NCI-H460 (cell line): Measurements from ENCODE around the gene IST1. TPM values are rescaled to one million over a fixed set of nuclear protein-coding genes. Genes with fewer than 3 reads are reported as not detected.

ENCODE experiments used
- DNase-seq: peaks from one replicate; pipeline ENCODE4 v3.0.0-alpha.2; 2016; ENCODE audit warnings: low read depth; ENCODE audit errors: extremely low read depth
- total RNA-seq: library from RNA; depleted of rRNA; stranded (reverse); fragments of >200 nt; shearing (Covaris generic); gene quantifications from 2 replicates; pipeline ENCODE4 v1.2.3, GENCODE V29; 2014

Gene IST1
- total RNA-seq, 1 experiment from 2014 or later: 138 TPM

DNA sequence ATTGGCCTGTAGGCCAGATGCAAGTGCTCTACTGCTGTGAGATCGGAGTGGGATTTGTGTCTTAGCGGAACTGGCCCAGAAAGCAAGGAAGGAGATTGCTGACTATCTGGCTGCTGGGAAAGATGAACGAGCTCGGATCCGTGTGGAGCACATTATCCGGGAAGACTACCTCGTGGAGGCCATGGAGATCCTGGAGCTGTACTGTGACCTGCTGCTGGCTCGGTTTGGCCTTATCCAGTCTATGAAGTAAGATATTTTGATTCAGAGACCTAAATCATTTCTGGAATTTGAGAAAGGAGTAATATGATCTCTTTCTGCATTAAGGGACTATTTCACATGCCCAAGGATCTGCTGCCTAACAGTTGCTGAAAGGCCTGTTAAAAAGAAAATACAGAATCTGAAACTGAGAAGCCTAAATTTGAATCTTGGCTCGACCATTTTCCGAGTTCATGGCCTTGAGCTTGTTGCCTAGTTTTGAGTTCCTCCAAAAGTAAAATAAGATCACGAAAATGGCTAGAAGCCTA is 21.1 kb downstream of the IST1 start:
- no peak for DNase-seq

GRCh38 chr16:71917900-71918299 is 22.6 kb downstream of the IST1 start:
- no peak for DNase-seq

DNA sequence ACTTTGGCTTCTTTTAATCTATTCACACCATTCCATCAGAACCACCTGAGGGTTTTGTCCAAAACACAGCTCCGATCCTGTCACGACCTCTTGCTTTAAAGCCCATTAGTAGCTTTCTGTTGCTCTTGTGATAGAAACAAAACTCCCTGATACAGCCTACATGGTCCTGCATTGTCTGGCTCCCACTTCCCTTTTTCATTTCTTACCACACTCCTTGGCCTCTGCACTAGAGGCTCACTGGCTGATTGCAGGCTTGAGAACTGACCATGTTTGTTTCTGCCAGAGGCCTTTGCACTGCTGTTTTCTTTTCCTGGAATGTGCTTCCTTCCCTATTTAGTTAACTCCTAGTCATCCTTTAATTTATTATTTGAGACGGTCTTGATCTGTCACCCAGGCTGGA is 23.7 kb downstream of the IST1 start:
- DNase-seq: no peak

- no peak for DNase-seq
These were observed 25.3 kb downstream of the IST1 start for GRCh38 chr16:71920658-71921057.

GRCh38 chr16:71923941-71924690 is 28.8 kb downstream of the IST1 start:
- no peak for DNase-seq

- DNase-seq: no peak
These were observed 29.4 kb downstream of the IST1 start for GRCh38 chr16:71924710-71925109.

GRCh38 chr16:71927383-71927782 is 32.1 kb downstream of the IST1 start:
- no peak for DNase-seq

GRCh38 chr16:71927787-71928186 is 32.5 kb downstream of the IST1 start:
- DNase-seq: no peak

- DNase-seq: no peak
These were observed 33.7 kb downstream of the IST1 start for GRCh38 chr16:71929048-71929447.

DNA sequence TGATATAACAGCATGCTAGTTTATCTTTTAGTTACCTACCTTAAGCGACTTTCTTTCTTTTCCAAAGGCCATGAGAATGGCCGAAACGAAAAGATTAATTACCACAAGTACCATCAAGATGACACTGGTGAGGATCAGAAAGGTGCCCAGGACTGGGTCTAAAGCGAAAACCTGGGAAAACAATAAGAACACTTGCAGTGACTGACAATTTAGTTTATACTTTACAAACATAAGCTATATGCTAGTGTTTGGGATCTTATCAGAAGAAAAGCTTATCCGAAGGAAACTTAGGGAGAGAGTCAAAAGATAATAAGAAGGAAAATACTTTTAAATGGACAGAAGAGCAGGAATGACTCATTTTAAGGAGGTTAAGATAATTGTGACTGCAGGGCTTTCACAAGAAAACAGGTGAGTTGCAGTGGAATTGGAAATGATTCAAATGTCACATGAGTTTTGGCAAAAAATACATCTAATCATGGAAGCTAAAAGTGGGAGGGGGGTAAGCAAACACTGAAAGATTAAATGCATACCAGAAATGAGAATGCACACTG is 34.8 kb downstream of the IST1 start:
- no peak for DNase-seq

- DNase-seq: no peak
These were observed 35.7 kb downstream of the IST1 start for GRCh38 chr16:71931001-71931400.

GRCh38 chr16:71931599-71931998 is 36.3 kb downstream of the IST1 start:
- DNase-seq: no peak

- DNase-seq: no peak
These were observed 37.7 kb downstream of the IST1 start for GRCh38 chr16:71933017-71933416.

DNA sequence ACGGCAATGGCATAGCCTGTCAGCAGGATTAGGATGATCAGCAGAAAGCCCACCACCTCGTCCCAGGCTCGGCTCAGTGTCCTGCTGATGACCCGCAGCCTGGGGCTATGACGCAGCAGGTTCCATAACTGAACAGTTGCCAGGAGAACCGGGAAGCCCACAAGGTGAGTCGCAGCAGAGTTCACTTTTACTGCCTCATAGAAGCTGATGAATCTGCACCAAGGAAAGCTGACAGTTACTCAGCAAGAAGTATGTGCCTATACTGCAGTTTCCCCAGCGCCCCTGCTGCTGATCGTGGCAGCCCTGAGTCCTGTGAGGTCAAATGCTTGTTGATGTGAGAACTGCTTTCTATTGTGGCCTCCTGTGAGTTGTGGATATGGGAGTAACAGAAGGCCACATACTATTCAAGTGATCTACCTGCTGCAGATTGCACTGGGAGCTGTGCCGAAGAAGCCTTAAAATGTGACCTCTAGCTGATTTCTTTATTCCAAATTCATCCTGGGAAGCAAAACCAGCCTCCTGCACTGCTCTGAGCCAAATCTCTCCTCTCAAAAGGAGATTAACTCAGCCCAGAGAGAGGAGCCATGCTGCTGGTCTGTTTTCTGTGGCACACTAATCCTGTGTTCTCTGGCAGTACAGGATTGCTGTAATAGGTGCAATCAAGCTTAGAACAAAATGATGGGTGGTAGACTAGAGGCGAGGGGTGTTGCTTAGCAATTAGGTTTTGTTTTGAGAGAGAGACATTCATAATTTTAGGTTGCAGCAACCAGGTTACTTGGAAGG is 38.8 kb downstream of the IST1 start:
- no peak for DNase-seq

- no peak for DNase-seq
These were observed 42.7 kb downstream of the IST1 start for GRCh38 chr16:71937868-71938510.

GRCh38 chr16:71943887-71944286 is 48.6 kb downstream of the IST1 start:
- DNase-seq: no peak

DNA sequence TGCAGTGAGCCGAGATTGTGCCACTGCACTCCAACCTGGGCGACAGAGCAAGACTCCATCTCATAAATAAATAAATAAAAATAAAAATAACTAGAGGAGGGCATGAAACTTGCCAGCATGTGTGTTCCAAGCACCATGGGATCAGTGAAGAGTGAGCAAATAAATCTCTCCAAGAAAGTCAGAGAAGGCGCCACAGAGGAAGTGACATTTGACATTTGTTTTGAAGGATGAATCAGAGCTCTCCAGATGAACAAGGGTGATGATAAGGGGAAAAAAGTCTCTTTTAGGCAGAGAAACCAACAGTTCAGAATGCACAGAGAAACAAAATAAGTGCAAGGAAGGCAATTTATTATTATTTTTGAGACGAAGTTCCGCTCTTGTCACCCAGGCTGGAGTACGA is 50.3 kb downstream of the IST1 start:
- DNase-seq: no peak

DNA sequence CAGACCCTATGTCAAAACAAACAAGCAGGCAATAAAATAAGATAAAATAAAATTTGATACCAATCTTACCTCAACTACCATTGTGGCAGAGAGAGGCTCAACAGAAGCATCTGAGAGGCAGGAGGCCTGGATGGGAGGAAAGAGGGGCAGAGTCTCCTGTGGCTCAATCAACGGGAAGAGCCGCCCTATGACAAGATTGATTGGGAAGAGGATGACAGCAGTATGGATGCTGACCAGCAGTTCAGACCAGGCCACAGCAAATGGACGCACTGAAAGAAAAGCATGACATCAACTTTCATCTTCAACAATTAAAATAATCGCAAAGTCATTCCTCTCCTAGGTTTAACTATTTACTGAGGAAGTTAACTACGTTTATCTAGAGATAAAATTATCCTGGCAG is 57.5 kb downstream of the IST1 start:
- DNase-seq: no peak

- DNase-seq: no peak
These were observed 58.8 kb downstream of the IST1 start for GRCh38 chr16:71954180-71954579.

GRCh38 chr16:71954699-71955195 is 59.4 kb downstream of the IST1 start:
- no peak for DNase-seq

DNA sequence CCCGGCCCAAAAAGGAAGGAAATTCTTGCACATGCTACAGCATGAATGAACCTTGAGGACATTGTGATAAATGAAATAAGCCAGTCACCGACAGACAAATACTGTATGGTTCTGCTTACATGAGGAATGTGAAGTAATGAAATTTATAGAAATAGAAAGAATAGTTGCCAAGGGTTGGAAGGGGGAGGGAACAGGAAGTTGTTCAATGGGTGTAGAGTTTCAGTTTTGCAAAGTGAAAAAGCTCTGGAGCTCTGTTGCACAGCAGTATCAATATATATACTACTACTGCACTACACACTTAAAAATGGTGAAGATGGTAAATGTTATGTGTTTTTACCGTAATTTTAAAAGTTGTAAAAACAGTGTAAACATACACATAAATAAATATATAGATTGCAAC is 61.2 kb downstream of the IST1 start:
- DNase-seq: no peak
